ENCODE results near the gene DPP6. TPM values are rescaled to one million over a fixed set of nuclear protein-coding genes. Genes with fewer than 3 reads are reported as not detected.

DPP6 gene
- total RNA-seq, 1 experiment from 2014 or later, result not detected

DNA sequence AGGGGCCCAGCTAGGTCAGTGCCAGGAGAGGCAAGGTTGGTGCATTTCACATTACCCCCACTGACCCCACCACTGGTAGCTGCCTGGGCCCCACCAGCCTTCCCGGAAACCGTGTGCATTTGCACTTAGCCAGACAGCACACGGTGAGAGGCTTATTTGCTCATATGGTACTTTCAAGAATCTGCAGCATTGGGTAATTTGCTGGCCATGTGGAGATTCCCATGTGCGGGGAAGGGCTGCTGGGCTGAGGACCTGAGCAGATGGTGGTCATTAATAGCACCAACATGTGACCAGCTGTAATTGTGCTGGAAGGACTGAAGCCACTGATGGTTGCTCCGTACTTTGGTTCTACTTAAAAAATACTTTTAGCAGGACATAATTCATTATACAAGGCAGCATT lies 323.8 kb downstream of the DPP6 start:
- Histone ChIP-seq H3K9me3 (replicated peaks) (no peaks in the 10 kb centered on the region; the same call in 1 of the 2 replicates), H3K27ac (no peak overlapping the region), H3K4me1 (replicated peaks) (no peaks in the 10 kb centered on the region), H3K36me3 (no peaks in the 10 kb centered on the region), H3K27me3 (replicated peaks) (no peaks in the 10 kb centered on the region), H3K4me3 (no peak overlapping the region)
- DNase-seq (ENCODE audit: low read depth in 1 of 2, low spot score in 2 of 2), result no peak

DNA sequence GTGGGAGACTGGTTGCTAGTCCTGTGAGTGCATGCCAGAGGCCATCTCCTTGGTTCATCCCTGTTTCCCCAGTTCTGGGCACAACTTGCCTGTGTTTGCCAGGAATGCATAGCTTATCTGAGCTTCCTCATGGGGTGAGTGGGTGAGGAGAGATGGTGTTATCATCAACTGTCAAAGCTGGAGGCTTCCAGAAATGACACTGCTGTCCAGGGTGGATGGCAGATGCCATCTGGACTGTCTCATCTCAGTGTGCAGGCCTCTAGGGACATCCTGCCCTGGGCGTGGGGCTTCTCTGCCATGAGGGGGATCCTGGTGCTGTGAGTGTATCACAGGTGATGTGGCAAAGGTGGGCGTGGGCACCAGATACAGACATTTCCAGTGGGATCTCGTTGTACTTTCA lies 328.6 kb downstream of the DPP6 start:
- no peak for DNase-seq (ENCODE audit: low read depth in 1 of 2, low spot score in 2 of 2)
- Histone ChIP-seq H3K4me3 (no peak overlapping the region), H3K27ac (no peak overlapping the region), H3K27me3 (replicated peaks) (no peaks in the 10 kb centered on the region), H3K9me3 (replicated peaks) (no peaks in the 10 kb centered on the region; the same call in 1 of the 2 replicates), H3K36me3 (no peaks in the 10 kb centered on the region), H3K4me1 (replicated peaks) (no peaks in the 10 kb centered on the region)

DNA sequence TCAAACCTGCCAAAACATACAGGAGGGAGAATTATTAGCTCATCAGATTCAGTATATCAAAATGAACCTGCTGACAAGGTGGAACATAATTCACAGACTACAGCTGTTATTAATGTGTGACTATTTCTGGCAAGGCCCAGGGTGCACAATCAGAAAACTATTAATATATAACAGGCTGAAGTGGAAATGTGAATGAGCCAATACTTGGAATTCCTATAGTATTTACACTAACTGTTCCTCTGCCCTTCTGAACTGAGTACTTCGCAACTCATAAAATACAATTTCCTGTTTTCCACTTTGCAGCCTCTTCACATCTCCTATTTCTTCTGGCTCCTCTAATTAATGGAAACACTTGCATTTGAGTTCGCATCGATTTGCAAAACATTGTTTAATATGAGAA lies 330.8 kb downstream of the DPP6 start:
- Histone ChIP-seq H3K4me1 (replicated peaks) (no peaks in the 10 kb centered on the region), H3K27me3 (replicated peaks) (no peaks in the 10 kb centered on the region), H3K36me3 (no peaks in the 10 kb centered on the region), H3K4me3 (no peak overlapping the region), H3K27ac (no peak overlapping the region), H3K9me3 (replicated peaks) (no peaks in the 10 kb centered on the region; the same call in none of the 2 replicates)
- no peak for DNase-seq (ENCODE audit: low read depth in 1 of 2, low spot score in 2 of 2)

DNA sequence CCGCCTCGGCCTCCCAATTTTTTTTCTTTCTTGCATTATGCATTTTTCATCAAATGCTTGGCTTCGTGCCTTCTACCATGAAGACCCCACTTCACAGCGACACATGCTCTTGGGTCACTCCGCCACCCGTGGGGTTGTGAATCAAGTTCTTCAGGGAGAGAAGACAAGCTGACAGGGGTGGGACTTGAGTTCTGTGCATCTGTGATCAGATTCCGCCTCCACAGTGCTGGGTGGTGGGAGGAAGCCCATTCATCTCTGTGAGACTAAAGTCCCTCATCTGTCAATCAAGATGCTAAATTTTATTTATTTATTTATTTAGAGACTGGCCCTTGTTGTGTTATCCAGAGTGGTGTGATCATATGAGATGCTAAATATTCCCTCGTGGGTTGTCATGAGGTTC lies 333.0 kb downstream of the DPP6 start:
- Histone ChIP-seq H3K36me3 (no peaks in the 10 kb centered on the region), H3K27me3 (replicated peaks) (no peaks in the 10 kb centered on the region), H3K4me3 (no peak overlapping the region), H3K4me1 (replicated peaks) (no peaks in the 10 kb centered on the region), H3K9me3 (replicated peaks) (no peaks in the 10 kb centered on the region; the same call in none of the 2 replicates), H3K27ac (no peak overlapping the region)
- no peak for DNase-seq (ENCODE audit: low read depth in 1 of 2, low spot score in 2 of 2)

DNA sequence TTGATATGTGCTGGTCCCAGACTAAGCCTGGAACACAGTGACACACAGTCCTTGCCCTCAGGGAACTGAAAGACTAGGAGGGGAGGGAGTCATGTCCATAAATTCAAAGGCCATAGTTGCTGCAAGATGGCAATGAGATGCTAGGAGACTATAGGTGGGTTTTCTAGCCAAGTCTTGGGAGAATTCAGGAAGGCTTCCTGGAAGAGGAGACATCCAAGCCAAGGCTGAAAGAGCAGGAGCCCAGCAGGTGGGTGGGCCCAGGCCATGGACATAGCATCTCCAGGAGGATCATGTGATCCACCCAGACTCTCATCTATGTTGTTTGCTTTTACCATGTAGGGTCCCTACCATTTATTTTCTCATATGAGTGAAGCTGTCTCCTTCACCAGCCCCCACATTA lies 335.1 kb downstream of the DPP6 start:
- H3K27me3 ChIP-seq (replicated peaks), result no peaks in the 10 kb centered on the region
- no peaks in the 10 kb centered on the region; the same call in none of the 2 replicates for H3K9me3 ChIP-seq (replicated peaks)
- no peak overlapping the region for H3K27ac ChIP-seq
- DNase-seq (ENCODE audit: low read depth in 1 of 2, low spot score in 2 of 2), result no peak
- no peaks in the 10 kb centered on the region for H3K4me1 ChIP-seq (replicated peaks)
- no peaks in the 10 kb centered on the region for H3K36me3 ChIP-seq
- H3K4me3 ChIP-seq, result no peak overlapping the region

DNA sequence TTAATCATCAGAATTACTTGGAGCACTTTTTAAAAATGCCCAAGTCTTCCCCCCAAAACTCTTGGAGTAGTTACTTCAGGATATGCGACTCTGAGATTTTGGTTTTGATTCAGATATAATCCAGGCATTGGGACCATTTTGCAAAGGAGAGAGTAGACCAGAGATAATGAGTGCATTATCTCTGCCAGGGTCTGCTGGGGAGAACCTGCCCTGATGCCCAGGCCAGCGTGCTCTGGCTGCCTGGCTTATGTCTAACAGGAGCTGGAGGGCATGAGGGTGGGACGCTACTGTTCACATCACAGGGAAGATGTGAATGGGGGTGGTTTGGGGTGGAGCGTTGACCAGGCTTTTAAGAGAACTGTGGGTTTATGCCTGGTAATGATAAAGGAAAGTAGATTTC lies 336.2 kb downstream of the DPP6 start:
- no peaks in the 10 kb centered on the region; the same call in none of the 2 replicates for H3K9me3 ChIP-seq (replicated peaks)
- no peak overlapping the region for H3K4me3 ChIP-seq
- H3K36me3 ChIP-seq, result no peaks in the 10 kb centered on the region
- no peak for DNase-seq (ENCODE audit: low read depth in 1 of 2, low spot score in 2 of 2)
- H3K27me3 ChIP-seq (replicated peaks), result no peaks in the 10 kb centered on the region
- no peaks in the 10 kb centered on the region for H3K4me1 ChIP-seq (replicated peaks)
- no peak overlapping the region for H3K27ac ChIP-seq

DNA sequence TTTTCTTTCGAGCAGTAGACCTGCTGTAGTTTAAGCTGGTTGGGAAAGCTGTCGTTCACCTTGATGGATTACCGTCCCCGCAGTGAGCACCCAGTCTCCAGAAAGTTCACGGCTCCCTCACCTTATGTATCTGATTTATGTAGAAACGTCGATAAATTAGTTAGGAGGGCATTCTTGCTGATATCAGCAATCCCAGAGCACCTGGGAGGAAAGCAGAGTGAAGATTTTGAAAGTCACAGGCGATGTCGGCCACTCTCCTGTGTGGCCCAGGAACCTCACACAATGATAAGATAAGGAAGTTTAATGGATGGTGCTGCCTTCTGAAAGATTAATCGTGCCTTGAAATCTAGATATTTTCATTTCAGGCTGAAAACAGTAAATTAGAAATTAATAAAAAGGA lies 336.8 kb downstream of the DPP6 start:
- H3K4me1 ChIP-seq (replicated peaks), result no peaks in the 10 kb centered on the region
- H3K9me3 ChIP-seq (replicated peaks), result no peaks in the 10 kb centered on the region; the same call in none of the 2 replicates
- no peak for DNase-seq (ENCODE audit: low read depth in 1 of 2, low spot score in 2 of 2)
- no peak overlapping the region for H3K27ac ChIP-seq
- H3K4me3 ChIP-seq, result no peak overlapping the region
- no peaks in the 10 kb centered on the region for H3K27me3 ChIP-seq (replicated peaks)
- no peaks in the 10 kb centered on the region for H3K36me3 ChIP-seq

DNA sequence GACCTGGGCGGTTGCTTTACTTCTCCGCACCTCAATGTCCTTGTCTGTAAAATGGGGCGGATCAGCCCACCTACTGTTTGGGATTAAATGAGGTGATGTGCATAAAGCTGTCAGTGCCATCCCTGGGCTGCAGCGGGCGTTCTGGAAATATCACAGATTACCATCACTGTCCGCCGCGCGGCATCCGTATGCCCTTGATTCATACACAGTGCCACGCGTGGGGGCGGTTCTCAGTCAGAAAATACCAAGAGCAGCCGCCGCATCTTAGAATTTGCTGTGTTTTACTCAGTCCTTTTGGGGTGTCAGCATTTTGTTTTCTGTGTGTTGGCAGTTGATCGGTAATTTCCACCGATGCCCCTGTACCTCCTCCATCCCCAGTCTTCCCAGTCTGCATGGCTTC lies 338.8 kb downstream of the DPP6 start:
- H3K4me3 ChIP-seq, result no peak overlapping the region
- no peaks in the 10 kb centered on the region for H3K36me3 ChIP-seq
- DNase-seq (ENCODE audit: low read depth in 1 of 2, low spot score in 2 of 2), result no peak
- no peaks in the 10 kb centered on the region for H3K4me1 ChIP-seq (replicated peaks)
- peaks cover 4% of the 10 kb centered on the region for H3K9me3 ChIP-seq (replicated peaks)
- no peak overlapping the region for H3K27ac ChIP-seq
- H3K27me3 ChIP-seq (replicated peaks), result no peaks in the 10 kb centered on the region

DNA sequence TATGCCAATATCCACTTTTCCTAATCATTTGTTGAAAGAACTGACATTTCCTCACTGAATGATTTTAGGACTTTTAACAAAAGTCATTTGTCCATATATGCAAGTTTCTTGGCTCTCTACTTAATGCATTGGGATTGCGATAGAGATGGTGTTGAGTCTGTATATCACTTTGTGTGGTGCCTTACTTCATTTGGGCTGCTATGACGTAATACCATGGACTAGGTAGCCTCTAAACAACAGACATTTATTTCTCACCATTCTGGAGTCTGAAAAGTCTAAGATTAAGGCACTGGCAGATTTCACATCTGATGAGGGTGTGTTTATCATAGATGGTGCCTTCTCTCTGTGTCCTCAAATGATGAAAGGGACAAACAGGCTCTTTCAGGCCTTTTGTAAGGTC lies 342.6 kb downstream of the DPP6 start:
- Histone ChIP-seq H3K27ac (no peak overlapping the region), H3K36me3 (no peaks in the 10 kb centered on the region), H3K27me3 (replicated peaks) (no peaks in the 10 kb centered on the region), H3K9me3 (replicated peaks) (peaks cover 11% of the 10 kb centered on the region; the same call in 1 of the 2 replicates), H3K4me1 (replicated peaks) (no peaks in the 10 kb centered on the region), H3K4me3 (no peak overlapping the region)
- DNase-seq (ENCODE audit: low read depth in 1 of 2, low spot score in 2 of 2), result no peak

DNA sequence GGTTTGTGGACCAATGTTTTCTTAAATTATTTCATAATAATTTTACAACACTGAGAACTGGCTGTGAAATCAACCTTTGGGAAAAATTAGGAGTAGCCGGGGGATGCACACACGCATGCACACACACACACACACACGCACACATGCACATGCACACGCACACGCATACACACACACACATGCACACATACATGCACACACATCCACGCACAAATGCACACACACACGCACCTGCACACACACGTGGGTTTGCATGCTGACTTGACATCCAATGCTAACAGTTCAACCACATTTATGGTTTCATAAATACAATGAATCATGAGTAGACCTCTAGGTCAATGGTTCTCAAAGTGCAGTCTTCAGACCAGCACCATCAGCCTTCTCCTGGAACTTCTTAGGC lies 354.1 kb downstream of the DPP6 start:
- Histone ChIP-seq H3K27me3 (replicated peaks) (no peaks in the 10 kb centered on the region), H3K36me3 (no peaks in the 10 kb centered on the region), H3K9me3 (replicated peaks) (peaks cover 9% of the 10 kb centered on the region; the same call in 1 of the 2 replicates), H3K4me1 (replicated peaks) (no peaks in the 10 kb centered on the region), H3K27ac (no peak overlapping the region), H3K4me3 (no peak overlapping the region)
- DNase-seq (ENCODE audit: low read depth in 1 of 2, low spot score in 2 of 2), result no peak

DNA sequence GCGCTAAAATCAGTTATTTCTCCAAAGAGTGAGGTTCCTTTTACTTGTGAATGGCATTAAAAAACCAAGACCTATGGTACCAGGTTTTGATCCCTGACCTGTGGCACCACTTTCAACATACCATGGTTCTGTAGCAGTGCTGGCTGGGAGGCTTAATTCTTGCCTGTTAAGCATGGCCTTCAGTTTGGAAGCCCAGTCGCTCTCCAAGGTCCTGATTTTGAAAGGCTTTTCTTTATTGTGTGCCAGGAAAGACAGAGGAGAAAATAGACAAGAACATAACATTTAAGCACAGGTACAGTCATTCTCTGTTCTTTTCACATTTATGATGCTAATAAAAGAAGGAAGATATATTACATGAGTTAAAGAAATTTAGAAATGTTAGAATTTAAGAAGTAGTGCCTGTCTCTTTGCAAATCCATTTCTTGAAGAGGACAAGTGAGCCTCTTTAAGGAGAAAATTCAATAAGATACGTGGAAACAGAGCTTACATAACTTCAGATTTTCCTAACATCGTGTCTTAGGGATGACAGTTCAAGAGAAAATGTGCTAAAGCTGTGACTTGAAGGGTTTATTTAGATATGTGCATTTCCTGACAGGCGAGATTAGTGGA lies 357.6 kb downstream of the DPP6 start:
- DNase-seq (ENCODE audit: low read depth in 1 of 2, low spot score in 2 of 2), result no peak
- peaks cover 9% of the 10 kb centered on the region; the same call in 1 of the 2 replicates for H3K9me3 ChIP-seq (replicated peaks)

DNA sequence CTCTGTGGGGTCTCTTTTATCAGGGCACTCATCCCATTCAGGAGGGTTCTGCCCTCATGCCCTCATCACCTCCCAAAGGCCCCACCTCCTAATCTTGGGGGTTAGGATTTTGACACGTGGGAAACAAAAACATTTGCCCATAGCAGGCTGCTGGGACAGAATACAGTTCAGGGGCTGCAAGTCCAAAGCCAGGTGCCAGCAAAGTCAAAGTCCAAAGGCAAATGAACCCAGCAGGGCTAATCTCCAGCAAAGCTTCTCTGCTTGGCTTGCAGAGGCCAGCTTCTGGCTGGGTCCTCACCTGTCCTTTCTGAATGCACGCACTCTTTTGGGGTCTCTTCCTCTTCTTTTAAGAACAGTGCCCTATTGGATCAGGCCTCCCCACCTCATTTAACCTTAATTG lies 359.9 kb downstream of the DPP6 start:
- H3K9me3 ChIP-seq (replicated peaks), result peaks cover 4% of the 10 kb centered on the region; the same call in 1 of the 2 replicates
- no peak overlapping the region for H3K4me3 ChIP-seq
- DNase-seq (ENCODE audit: low read depth in 1 of 2, low spot score in 2 of 2), result no peak
- H3K36me3 ChIP-seq, result no peaks in the 10 kb centered on the region
- no peak overlapping the region for H3K27ac ChIP-seq
- H3K27me3 ChIP-seq (replicated peaks), result no peaks in the 10 kb centered on the region
- no peaks in the 10 kb centered on the region for H3K4me1 ChIP-seq (replicated peaks)

More for the DNA sequence above, 357.6 kb downstream of the DPP6 start:
- Histone ChIP-seq H3K27ac (no peak overlapping the region), H3K4me1 (replicated peaks) (no peaks in the 10 kb centered on the region), H3K4me3 (no peak overlapping the region), H3K36me3 (no peaks in the 10 kb centered on the region), H3K27me3 (replicated peaks) (no peaks in the 10 kb centered on the region)

DNA sequence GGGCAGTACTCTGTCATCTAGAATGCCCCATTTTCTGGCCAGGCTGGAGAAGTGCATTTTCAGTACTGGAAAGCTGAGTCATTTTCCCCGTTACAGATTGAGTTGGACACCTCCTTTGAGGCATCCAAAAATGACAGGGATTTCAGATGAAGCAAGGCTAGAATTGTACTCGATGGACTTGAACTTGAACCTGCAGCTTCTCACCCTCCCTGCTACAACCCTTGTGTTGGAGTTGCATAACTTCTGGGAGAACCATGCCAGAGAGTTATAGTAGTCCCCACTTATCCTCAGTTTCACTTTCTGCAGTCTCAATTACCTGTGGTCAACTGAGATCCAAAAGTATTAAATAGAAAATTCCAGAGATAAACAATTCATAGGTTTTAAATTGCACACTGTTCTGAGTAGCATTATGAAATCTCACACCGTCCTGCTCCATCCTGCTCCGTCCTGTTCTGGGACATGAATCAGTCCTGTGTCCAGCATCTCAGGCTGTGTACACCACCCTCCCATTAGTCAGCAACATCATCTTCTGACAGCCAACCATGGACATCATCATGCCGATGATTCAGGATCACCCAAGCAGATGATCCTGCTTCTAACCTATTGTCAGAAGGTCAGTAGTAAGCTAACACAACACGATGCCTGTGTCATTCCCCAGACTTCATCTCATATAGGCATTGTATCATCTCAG lies 363.7 kb downstream of the DPP6 start:
- Histone ChIP-seq H3K9me3 (replicated peaks) (no peaks in the 10 kb centered on the region; the same call in 1 of the 2 replicates), H3K4me1 (replicated peaks) (no peaks in the 10 kb centered on the region), H3K27me3 (replicated peaks) (no peaks in the 10 kb centered on the region), H3K27ac (no peak overlapping the region), H3K36me3 (no peaks in the 10 kb centered on the region), H3K4me3 (no peak overlapping the region)
- DNase-seq (ENCODE audit: low read depth in 1 of 2, low spot score in 2 of 2), result no peak

DNA sequence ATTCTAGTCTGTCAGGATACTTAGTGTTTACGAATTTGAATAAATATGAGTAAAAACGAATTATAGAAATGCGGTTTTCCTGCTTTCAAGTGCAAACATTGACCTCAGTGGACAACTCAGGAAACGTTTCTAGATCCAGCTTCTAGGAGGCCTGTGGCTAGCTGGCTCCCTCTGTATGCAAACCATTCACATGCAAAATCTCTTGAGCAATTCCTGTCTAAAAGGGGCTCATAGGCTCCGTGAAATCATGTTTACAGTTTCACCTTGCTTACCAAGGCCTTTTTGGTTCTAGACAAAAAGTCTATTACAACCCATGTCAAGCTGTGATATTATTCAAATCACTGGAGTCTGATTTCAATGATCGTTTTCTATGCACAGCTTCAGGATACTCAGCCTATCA lies 364.5 kb downstream of the DPP6 start:
- Histone ChIP-seq H3K36me3 (no peaks in the 10 kb centered on the region), H3K4me3 (no peak overlapping the region), H3K4me1 (replicated peaks) (no peaks in the 10 kb centered on the region), H3K27ac (no peak overlapping the region), H3K27me3 (replicated peaks) (no peaks in the 10 kb centered on the region), H3K9me3 (replicated peaks) (no peaks in the 10 kb centered on the region; the same call in 1 of the 2 replicates)
- DNase-seq (ENCODE audit: low read depth in 1 of 2, low spot score in 2 of 2), result no peak

All from SJSA1 (cell line).